KOPT-K1 (cell line): ENCODE results near the gene NPLOC4.

Experiments
- H3K27ac ChIP-seq: fragments of 200-600 bp; sonication (generic); 2 replicates; pipeline ENCODE4 v1.5.1; 2016; ENCODE audit warnings: antibody characterized with exemption, mild to moderate bottlenecking, low read depth, low read length; ENCODE audit not compliant: poor library complexity, severe bottlenecking
- H3K36me3 ChIP-seq: fragments of 200-600 bp; sonication (generic); 2 replicates; pipeline ENCODE4 v1.5.1; 2017; ENCODE audit warnings: antibody characterized with exemption, mild to moderate bottlenecking, low read length, moderate library complexity; ENCODE audit not compliant: insufficient read depth
- H3K9me3 ChIP-seq: fragments of 200-600 bp; sonication (generic); 2 replicates; pipeline ENCODE4 v1.5.1; 2017; ENCODE audit warnings: antibody characterized with exemption, low read length, mild to moderate bottlenecking; ENCODE audit not compliant: insufficient read depth, poor library complexity, severe bottlenecking

The NPLOC4 gene

DNA sequence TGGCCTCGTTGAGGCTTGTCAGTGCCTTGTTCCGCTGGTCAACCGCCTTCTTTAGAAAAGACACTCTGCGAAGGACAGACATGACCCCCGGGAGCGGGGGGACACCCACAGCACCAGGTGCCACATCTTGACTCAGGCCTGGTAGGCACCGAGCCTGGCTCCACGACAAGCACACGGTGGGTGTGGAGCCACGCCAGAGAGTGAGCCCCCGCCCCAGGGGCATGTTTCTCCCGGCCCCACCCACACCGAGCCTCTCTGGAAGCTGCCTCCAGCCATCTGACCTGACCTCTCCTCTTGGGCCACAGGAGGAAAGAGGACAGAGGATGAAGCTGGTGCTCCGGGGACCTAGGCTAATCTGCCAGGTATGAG lies 89.3 kb downstream of the NPLOC4 start:
- H3K27ac ChIP-seq = no peak overlapping the region
- peaks cover 80% of the 10 kb centered on the region for H3K36me3 ChIP-seq
- no peaks in the 10 kb centered on the region for H3K9me3 ChIP-seq

DNA sequence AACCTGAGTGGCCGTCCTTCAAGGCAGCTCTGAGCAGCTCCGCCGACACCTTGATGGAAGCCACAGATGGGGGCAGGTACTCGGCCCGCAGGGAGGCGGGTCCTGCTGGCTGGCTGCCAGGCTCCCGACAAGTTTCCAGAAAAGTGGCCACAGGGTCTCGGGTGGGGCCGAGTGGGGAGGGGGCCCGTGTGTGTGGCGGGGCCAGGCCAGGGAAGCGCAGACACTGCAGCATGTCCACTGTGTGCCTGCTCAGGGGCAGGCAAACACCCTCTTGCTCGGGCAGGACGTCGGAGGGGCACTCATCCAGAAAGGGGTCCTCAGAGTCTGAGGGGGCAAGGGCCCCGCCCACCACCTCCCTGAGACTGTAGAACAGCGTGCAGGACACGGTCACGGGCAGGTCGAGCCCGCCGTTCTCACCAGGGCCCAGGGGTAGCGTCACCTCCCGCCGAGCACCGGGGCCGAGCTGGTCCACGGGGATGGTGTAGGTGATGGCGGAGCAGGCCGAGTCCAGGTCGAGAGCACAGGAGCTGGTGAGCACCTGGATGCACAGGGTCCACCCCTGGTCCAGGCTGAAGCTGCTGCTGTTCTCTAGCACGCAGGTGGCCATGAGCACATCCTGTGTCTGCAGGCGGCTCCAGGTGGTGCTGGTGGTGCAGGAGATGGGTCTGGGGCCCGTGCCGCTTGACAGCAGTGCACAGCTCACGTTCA lies 89.9 kb downstream of the NPLOC4 start:
- H3K27ac ChIP-seq = no peak overlapping the region
- peaks cover 85% of the 10 kb centered on the region for H3K36me3 ChIP-seq
- H3K9me3 ChIP-seq = no peaks in the 10 kb centered on the region

DNA sequence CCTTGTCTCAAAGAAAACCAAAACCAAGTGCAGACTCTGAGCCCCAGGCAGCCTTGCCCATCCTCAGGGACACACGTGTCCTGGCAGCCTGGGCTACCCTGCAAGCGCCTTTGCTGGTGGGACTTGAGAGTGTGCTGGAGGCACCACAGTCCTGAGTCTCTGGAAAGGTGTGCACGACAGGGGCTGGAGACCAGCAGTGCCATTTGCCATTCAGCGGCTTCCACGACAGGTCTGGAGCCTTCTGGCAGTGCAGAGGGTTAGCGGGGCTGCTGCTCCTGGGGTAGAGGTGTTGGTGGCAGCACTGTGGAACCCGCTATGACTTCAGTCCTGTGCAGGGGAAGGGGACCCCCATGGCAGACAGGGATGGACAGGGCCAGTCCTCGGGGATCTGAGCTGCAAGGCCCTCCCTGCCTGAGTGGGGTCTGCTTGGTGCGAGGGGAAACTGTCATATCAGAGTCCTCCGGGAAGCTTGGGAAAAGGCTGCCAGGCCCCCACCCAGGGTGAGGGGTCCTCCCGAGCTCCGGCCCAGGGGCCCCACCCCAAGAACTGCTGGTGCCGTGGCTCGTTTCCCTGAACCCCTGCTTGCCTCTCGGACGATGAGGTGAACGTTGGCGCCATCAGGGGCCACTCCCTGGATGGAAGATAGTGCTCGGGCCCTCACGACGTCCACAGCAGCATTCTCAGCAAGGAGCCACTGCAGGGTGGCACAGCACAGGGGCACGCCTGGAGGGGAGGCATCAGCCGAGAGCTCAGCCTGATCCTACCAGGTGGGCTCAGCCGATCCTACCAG lies 91.6 kb downstream of the NPLOC4 start:
- Histone ChIP-seq H3K9me3 (no peaks in the 10 kb centered on the region), H3K27ac (no peak overlapping the region), H3K36me3 (peaks cover 94% of the 10 kb centered on the region)

DNA sequence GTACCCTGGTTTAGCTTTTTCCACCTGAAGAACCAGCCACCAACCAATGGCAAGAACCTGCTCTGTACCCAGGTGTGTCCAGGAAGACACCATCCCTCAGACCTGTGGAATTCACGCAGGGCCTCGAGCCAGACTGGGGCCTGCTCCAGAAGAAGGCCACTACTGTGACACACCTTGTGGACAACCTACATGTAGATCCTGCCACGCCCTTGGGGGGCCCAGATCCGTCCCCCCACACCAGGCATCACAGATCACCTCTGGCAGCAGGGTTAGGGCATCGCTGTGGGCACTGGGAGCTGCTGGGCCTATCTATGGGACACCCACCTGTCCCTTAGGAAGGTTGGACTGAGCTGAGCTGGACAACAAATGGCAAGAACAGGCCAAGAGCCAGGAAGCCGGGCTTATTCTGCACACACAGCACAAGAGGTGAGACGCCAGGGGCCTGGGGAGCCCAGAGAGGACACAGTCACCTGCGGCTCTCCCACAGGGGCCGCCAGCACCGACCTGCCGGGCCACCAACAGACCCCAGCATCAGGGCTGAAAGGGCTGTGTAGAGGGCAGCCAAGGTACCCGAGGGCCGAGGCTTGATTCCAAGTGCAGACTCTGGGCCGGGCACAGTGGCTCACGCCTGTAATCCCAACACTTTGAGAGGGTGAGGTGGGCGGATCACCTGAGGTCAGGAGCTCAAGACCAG lies 92.5 kb downstream of the NPLOC4 start:
- Histone ChIP-seq H3K36me3 (peaks cover 94% of the 10 kb centered on the region), H3K27ac (no peak overlapping the region)

DNA sequence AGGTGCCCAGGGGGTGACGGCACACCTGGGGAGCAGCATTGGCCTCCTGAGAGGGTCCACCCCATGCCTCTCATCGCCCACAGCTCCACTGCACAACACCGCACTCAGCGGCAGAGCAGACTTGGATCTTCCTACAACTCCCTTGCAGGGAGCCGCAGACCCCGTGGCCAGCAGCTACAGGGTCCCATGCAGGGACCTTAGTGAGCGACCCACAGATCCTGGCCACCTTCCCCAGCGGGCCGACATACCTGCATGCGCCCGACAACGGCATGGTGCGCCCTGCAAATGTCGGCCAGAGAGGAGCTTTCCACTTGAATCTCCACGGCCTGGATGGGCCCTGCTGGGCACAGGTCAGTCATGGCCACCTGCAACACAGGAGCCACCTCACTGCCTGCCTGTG lies 93.2 kb downstream of the NPLOC4 start:
- peaks cover 96% of the 10 kb centered on the region for H3K36me3 ChIP-seq
- H3K27ac ChIP-seq = no peak overlapping the region
- no peaks in the 10 kb centered on the region for H3K9me3 ChIP-seq

More for the DNA sequence above, 92.5 kb downstream of the NPLOC4 start:
- no peaks in the 10 kb centered on the region for H3K9me3 ChIP-seq

DNA sequence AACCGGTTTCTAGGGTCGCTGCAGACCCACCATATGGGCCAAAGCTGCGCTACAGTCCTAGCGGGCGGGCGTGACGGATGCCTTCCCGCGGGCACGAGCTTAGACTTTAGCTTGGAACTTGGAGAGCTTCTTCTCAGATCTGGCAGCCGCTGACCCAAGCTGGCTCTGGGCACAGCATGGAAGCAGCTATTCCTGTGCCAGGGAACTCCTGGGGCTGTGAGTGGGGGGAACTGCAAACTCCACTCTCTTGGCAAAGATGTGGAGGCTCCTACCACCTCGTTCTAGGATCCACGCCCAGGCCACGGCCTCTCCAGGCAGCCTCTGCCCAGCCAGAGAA lies 93.6 kb downstream of the NPLOC4 start:
- no peak overlapping the region for H3K27ac ChIP-seq
- H3K36me3 ChIP-seq = peaks cover 97% of the 10 kb centered on the region
- no peaks in the 10 kb centered on the region for H3K9me3 ChIP-seq

- Histone ChIP-seq H3K27ac (no peak overlapping the region), H3K9me3 (no peaks in the 10 kb centered on the region)
Observed at GRCh38 chr17:81542431-81543338, 94.2 kb downstream of the NPLOC4 start.

GRCh38 chr17:81541123-81541522 lies 95.8 kb downstream of the NPLOC4 start:
- no peaks in the 10 kb centered on the region for H3K9me3 ChIP-seq
- peaks cover 85% of the 10 kb centered on the region for H3K36me3 ChIP-seq
- no peak overlapping the region for H3K27ac ChIP-seq

More at GRCh38 chr17:81542431-81543338, 94.2 kb downstream of the NPLOC4 start:
- H3K36me3 ChIP-seq = peaks cover 97% of the 10 kb centered on the region

DNA sequence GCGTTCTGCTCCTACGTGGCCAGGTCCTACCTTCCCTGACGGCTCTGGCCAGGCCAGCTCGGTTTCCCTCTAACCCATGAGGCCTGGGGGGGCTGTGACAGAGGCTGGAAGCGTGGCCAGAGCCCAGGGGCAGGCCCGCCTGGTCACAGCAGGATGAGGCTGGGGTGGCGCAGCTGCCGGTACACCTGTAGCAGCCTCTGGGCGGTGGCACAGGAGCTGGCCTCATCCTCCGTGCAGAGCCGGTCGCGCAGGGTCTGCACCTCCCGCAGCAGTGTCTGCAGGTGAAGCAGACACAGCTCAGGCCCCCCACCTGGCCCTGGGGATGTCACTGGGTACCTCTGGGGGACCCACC lies 96.3 kb downstream of the NPLOC4 start:
- Histone ChIP-seq H3K27ac (no peak overlapping the region), H3K36me3 (peaks cover 81% of the 10 kb centered on the region), H3K9me3 (no peaks in the 10 kb centered on the region)

DNA sequence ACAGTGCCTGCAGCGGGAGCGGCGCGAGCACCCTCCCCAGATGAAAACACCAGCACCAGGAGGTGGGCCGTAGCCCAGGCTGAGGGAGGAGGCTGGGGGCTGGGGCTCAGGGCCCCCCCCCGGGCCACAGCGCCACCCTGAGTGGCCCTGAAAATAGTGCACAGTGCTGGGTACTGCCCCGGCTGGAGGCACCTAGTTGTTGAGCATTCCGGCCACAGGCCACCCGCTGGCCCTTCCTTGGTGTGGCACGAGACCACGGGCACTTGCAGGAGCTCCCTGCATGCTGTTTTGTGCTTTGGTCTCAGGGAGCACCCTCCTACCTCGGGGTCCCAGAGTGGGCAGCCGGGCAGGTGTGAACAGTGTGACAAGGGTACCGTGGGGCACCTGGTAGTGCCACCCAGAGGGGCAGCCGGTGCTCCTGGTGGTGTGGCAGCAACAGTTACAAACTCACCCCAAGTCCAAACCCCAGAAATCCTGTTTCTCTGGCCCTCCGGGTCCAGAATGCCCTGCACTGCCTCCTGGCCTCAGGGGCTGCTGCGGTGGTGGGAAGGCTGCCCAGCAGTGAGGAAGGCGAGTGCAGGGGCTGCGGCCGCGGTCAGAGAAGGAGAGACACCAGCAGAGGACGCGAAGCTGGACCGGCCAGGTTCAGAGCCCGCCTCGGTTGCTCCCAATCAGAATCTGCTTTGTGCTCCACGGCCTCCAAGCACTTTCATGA lies 96.8 kb downstream of the NPLOC4 start:
- Histone ChIP-seq H3K36me3 (peaks cover 75% of the 10 kb centered on the region), H3K9me3 (no peaks in the 10 kb centered on the region), H3K27ac (no peak overlapping the region)

DNA sequence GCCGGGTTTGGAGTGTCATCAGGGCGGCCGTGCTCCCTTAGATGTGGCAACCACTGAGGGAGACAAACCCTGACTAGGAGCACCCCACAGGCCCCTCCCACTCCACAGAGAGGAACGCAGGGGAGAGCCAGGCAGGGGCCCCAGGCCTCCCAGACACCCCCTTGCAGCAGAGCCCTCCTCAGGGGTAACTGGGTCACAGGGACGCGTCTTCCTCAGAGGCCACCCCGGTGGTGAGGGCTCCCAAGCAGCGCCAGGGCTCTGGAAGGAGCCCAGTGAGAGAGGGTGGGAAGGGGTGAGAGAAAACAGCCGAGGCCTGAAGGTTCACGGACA lies 97.4 kb downstream of the NPLOC4 start:
- Histone ChIP-seq H3K27ac (no peak overlapping the region), H3K36me3 (peaks cover 69% of the 10 kb centered on the region), H3K9me3 (no peaks in the 10 kb centered on the region)

DNA sequence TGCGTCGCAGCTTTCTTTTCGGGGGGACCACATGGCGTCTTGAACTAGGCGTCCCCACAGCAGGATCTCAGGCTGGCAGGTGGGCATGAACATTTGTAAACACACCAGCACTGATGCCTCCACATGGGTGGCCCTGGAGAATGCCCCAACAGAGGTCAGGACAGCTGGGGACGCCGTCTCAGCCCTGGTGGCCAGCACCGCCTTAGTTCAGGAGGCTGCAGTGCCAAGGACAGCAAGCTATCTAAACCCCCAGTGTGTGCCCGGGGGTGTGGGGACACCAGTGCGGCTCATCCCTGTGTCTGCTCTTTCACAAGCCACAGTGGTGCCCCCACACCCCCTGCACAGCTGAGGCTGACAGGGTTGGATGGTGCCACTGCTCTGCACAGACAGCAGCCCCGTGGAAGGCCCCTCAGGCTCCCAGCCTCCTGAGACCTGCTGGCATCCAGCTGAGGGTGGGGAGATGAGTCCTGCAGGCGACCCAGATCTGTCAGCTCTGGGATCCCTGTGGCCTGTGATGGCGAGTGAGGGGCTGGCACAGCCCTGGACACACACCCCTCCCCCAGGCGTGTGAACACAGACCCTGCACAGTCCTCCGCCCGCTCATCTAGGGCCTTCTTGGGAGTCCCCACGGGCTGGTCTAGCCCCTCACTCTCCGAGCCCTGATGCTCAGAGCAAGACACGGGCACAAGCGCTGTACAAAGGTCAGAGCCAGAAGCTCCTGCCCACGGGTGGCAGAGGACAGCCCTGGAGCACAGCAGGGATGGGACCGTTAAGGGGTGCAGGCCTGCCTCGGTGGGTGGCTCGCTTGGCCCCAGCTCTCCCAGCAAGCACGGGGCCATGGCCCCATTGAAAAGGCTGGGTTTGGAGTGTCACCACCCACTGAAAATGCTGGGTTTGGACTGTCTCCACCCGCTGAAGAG lies 98.0 kb downstream of the NPLOC4 start:
- H3K9me3 ChIP-seq = no peaks in the 10 kb centered on the region
- H3K27ac ChIP-seq = no peak overlapping the region
- H3K36me3 ChIP-seq = peaks cover 63% of the 10 kb centered on the region

- H3K9me3 ChIP-seq = no peaks in the 10 kb centered on the region
- no peak overlapping the region for H3K27ac ChIP-seq
- H3K36me3 ChIP-seq = peaks cover 54% of the 10 kb centered on the region; the same call in 1 of the 2 replicates
Observed at GRCh38 chr17:81537856-81538555, 98.9 kb downstream of the NPLOC4 start.
